ENCODE results near the gene ZFPM1. TPM values are rescaled to one million over a fixed set of nuclear protein-coding genes. Genes with fewer than 3 reads are reported as not detected.

Gene ZFPM1
- total and polyA plus RNA-seq, 10 donors: 2.3 to 25.3 (median 8.9) TPM

- Histone ChIP-seq H3K36me3 (no peaks in the 10 kb centered on the region), H3K27me3 (replicated peaks in 1 of 7) (peaks cover 0 to 22% (median 0%) of the 10 kb centered on the region in 7 donors), H3K27ac (no peak overlapping the region), H3K4me3 (no peak overlapping the region), H3K9me3 (no peaks in the 10 kb centered on the region), H3K4me1 (peaks cover 0 to 15% (median 0%) of the 10 kb centered on the region in 6 donors)
- WGBS, 5 donors: 57 to 96% (median 83%) methylated on average over 1 to 5 of the region's 5 CpGs
- no peak for DNase-seq
- intact Hi-C loops (cut with DNase I; ENCODE audit: low total_unique reads): no loop called here
- TF ChIP-seq POLR2A (IDR thresholded peaks at IDR 0.05) (no peak), POLR2AphosphoS5 (IDR thresholded peaks at IDR 0.05) (no peak), CTCF (IDR thresholded peaks at IDR 0.05 in 8 of 11, conservative IDR thresholded peaks at IDR 0.05 in 3 of 11) (no peak)
Observed at GRCh38 chr16:88415381-88415705, 37.7 kb upstream of the ZFPM1 start.

- Histone ChIP-seq H3K4me1 (peaks cover 0 to 15% (median 0%) of the 10 kb centered on the region in 6 donors), H3K36me3 (no peaks in the 10 kb centered on the region), H3K27ac (no peak overlapping the region), H3K27me3 (replicated peaks in 1 of 7) (peaks cover 0 to 27% (median 0%) of the 10 kb centered on the region in 7 donors), H3K4me3 (no peak overlapping the region), H3K9me3 (no peaks in the 10 kb centered on the region)
- no peak for DNase-seq
- 78 to 85% (median 79%) methylated on average over 24 to 29 of the region's 29 CpGs for WGBS, 5 donors
- intact Hi-C loops (cut with DNase I; ENCODE audit: low total_unique reads): no loop called here
- no peak for TF ChIP-seq CTCF (IDR thresholded peaks at IDR 0.05 in 8 of 11, conservative IDR thresholded peaks at IDR 0.05 in 3 of 11)
- TF ChIP-seq POLR2AphosphoS5 (IDR thresholded peaks at IDR 0.05): no peak
- TF ChIP-seq POLR2A (IDR thresholded peaks at IDR 0.05): no peak
Observed at GRCh38 chr16:88415713-88416323, 37.3 kb upstream of the ZFPM1 start.

- no peak for DNase-seq
- Histone ChIP-seq H3K4me1 (peaks cover 0 to 15% (median 0%) of the 10 kb centered on the region in 6 donors), H3K9me3 (no peaks in the 10 kb centered on the region), H3K36me3 (no peaks in the 10 kb centered on the region), H3K27ac (no peak overlapping the region), H3K4me3 (no peak overlapping the region), H3K27me3 (replicated peaks in 1 of 7) (peaks cover 0 to 27% (median 0%) of the 10 kb centered on the region in 7 donors)
- TF ChIP-seq POLR2AphosphoS5 (IDR thresholded peaks at IDR 0.05) (no peak), CTCF (IDR thresholded peaks at IDR 0.05 in 8 of 11, conservative IDR thresholded peaks at IDR 0.05 in 3 of 11) (no peak), POLR2A (IDR thresholded peaks at IDR 0.05) (no peak)
- 88 to 94% (median 91%) methylated on average over 6 to 17 of the region's 17 CpGs for WGBS, 5 donors
- intact Hi-C loops (cut with DNase I; ENCODE audit: low total_unique reads): no loop called here
Observed at GRCh38 chr16:88416686-88417085, 36.4 kb upstream of the ZFPM1 start.

- no peaks in the 10 kb centered on the region for H3K9me3 ChIP-seq
- WGBS, 5 donors: 83 to 87% (median 84%) methylated on average over 13 to 17 of the region's 17 CpGs
- intact Hi-C loops (cut with DNase I; ENCODE audit: low total_unique reads): no loop called here
- no peak for TF ChIP-seq POLR2AphosphoS5 (IDR thresholded peaks at IDR 0.05)
- no peak for TF ChIP-seq POLR2A (IDR thresholded peaks at IDR 0.05)
- TF ChIP-seq CTCF (IDR thresholded peaks at IDR 0.05 in 8 of 11, conservative IDR thresholded peaks at IDR 0.05 in 3 of 11): no peak
- H3K27ac ChIP-seq: no peak overlapping the region
- DNase-seq: no peak
- H3K4me1 ChIP-seq: peaks cover 0 to 15% (median 0%) of the 10 kb centered on the region in 6 donors
- H3K4me3 ChIP-seq: no peak overlapping the region
- H3K36me3 ChIP-seq: no peaks in the 10 kb centered on the region
- peaks cover 0 to 27% (median 0%) of the 10 kb centered on the region in 7 donors for H3K27me3 ChIP-seq (replicated peaks in 1 of 7)
Observed at GRCh38 chr16:88417684-88418476, 35.2 kb upstream of the ZFPM1 start.
